K562 (cell line): Measurements from ENCODE around the gene ABCC5. TPM values are rescaled to one million over a fixed set of nuclear protein-coding genes. Genes with fewer than 3 reads are reported as not detected.

Experiments
- BHLHE40 ChIP-seq: IDR thresholded peaks from 2 replicates; pipeline ENCODE4 v1.6.1; 2011; ENCODE audit warnings: low read length, improper control_type of control experiment
- C11orf30 ChIP-seq: fragments of 450-650 bp; IDR thresholded peaks from 2 replicates; pipeline ENCODE4 v1.6.1; 2016; ENCODE audit warnings: low read depth, mild to moderate bottlenecking
- IRF2 ChIP-seq: sonication (generic); formaldehyde crosslinking; IDR thresholded peaks from 2 replicates; pipeline ENCODE4 v1.8.1; 2022; ENCODE audit warnings: mild to moderate bottlenecking, missing genetic modification reagents
- MAFG ChIP-seq: fragments of 450-650 bp; conservative IDR thresholded peaks from 2 replicates; pipeline ENCODE4 v1.6.1; 2016; ENCODE audit warnings: missing genetic modification characterization, missing compliant biosample characterization
- MEIS2 ChIP-seq: fragments of 450-650 bp; IDR thresholded peaks from 2 replicates; pipeline ENCODE4 v1.6.1; 2014; ENCODE audit warnings: mild to moderate bottlenecking; ENCODE audit not compliant: partially characterized antibody
- NCOR1 ChIP-seq: fragments of 450-650 bp; IDR thresholded peaks from 2 replicates; pipeline ENCODE4 v1.6.1; 2016; ENCODE audit warnings: mild to moderate bottlenecking, moderate library complexity
- PCBP2 ChIP-seq: fragments of 200-400 bp; formaldehyde crosslinking; IDR thresholded peaks from 2 replicates; pipeline ENCODE4 v1.6.1; 2018; ENCODE audit warnings: low read length, low read depth, mild to moderate bottlenecking, moderate library complexity; ENCODE audit not compliant: poor library complexity, severe bottlenecking
- PHTF2 ChIP-seq: fragments of 250-450 bp; sonication (Bioruptor Pico); IDR thresholded peaks from 2 replicates; pipeline ENCODE4 v1.5.0; 2021; ENCODE audit warnings: mild to moderate bottlenecking
- RREB1 ChIP-seq: fragments of 250-450 bp; sonication (Bioruptor Pico); IDR thresholded peaks from 2 replicates; pipeline ENCODE4 v1.4.0; 2020
- SIN3B ChIP-seq: fragments of 450-650 bp; IDR thresholded peaks from 2 replicates; pipeline ENCODE4 v1.6.1; 2017; ENCODE audit warnings: low read depth, mild to moderate bottlenecking, moderate library complexity
- TCF7L2 ChIP-seq: fragments of 150-350 bp; IDR thresholded peaks from 2 replicates; pipeline ENCODE4 v1.6.1; 2016; ENCODE audit warnings: low read depth, mild to moderate bottlenecking, low read length, moderate library complexity
- ZBTB40 ChIP-seq, 2 experiments: fragments of 450-650 bp in 1 of 2; sonication (generic) in 1 of 2; formaldehyde crosslinking in 1 of 2; IDR thresholded peaks; 2 replicates each; pipeline versions ENCODE4 v1.7.1 to v1.9.0; 2016 to 2022; ENCODE audit warnings: inconsistent platforms in 1 of 2, mild to moderate bottlenecking in 1 of 2, missing genetic modification reagents in 1 of 2
- polyA plus RNA-seq, 8 experiments: library from polyadenylated mRNA; depleted of rRNA in 4 of 8; stranded (reverse) in 5 of 8; unstranded in 3 of 8; fragments of >200 nt; fragmentation: Nextera tagmentation in 2 of 8; fragmentation: Illumina TruSeq in 1 of 8; extraction: Ambion mirVana in 2 of 8; extraction: Trizol in 1 of 8; gene quantifications; 2 replicates each; pipeline versions ENCODE4 v1.2.1 to v1.2.3, GENCODE V29; 2011 to 2014; ENCODE audit warnings: inconsistent platforms in 1 of 8, missing spikeins in 1 of 8
- total RNA-seq, 7 experiments: library from RNA; depleted of rRNA in 6 of 7; stranded (reverse); fragments of >200 nt in 6 of 7; fragmentation: Illumina TruSeq in 2 of 7; extraction: Trizol in 2 of 7; gene quantifications; 2 replicates each; pipeline versions ENCODE4 v1.2.1 to v1.2.3, GENCODE V29; 2011 to 2021; ENCODE audit warnings: low replicate concordance in 1 of 7

The ABCC5 gene
- total and polyA plus RNA-seq, 9 of the 15 experiments (the other 6 are each of a cell fraction or from before 2014, with no cell fraction given) = 22.0 to 53.0 (median 41.9) TPM

DNA sequence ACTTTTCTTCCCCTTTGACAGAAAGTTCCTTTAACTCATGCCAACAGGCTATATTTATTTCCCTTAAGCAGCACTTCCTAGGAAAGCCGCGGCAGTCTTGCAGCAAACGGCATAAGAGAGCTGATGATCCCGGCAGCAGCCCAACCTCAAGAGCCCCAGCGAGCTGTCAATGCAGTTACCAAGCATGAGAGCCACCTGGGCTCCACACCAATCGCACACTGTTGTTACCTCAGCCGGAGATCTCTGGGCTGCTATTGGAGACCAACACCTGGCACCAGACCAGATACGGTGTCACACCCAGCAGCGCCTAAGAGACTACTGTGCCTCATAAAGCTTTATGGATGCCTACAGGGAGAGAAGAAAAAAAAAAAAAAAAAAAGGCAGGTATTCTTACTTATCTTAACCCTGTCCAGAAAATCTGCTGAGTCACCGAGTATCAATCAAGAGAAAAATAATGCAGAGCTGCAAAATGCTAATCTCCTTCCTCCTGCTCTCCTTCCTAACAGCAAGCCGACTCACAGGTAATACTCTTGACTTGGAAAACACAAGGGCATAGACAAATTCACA, 11.7 kb downstream of the ABCC5 start (continued):
- TF ChIP-seq ZBTB40 (IDR thresholded peaks at IDR 0.05) = peak; percentile 92
- TF ChIP-seq ZBTB40 (CRISPR knock-in tag; IDR thresholded peaks at IDR 0.05) = peak; percentile 92
- TF ChIP-seq SIN3B = no peak
- no peak for TF ChIP-seq BHLHE40
- no peak for TF ChIP-seq TCF7L2
- no peak for TF ChIP-seq IRF2 (CRISPR knock-in tag)
- TF ChIP-seq MEIS2 = peak; percentile 76
- TF ChIP-seq RREB1 (CRISPR knock-in tag) = no peak
- TF ChIP-seq PCBP2 = no peak
- TF ChIP-seq PHTF2 (CRISPR knock-in tag) = no peak
- TF ChIP-seq MAFG (tag) = peak; percentile 99
- TF ChIP-seq C11orf30 = peak; percentile 98
- TF ChIP-seq NCOR1 = no peak
